Neural progenitor cell (in vitro differentiated cells): ENCODE data around the gene FAM118B. TPM values are rescaled to one million over a fixed set of nuclear protein-coding genes. Genes with fewer than 3 reads are reported as not detected.

Experiments used
- DNase-seq: peaks from one replicate; pipeline ENCODE4 v3.0.0-alpha.2; 2016; ENCODE audit warnings: low spot score
- H2AFZ ChIP-seq: fragments of 200-600 bp; sonication (generic); replicated peaks from 2 replicates; pipeline ENCODE4 v1.6.1; 2016; ENCODE audit warnings: antibody characterized with exemption
- H3F3A ChIP-seq: fragments of 200-600 bp; sonication (generic); 2 replicates; pipeline ENCODE4 v1.6.1; 2016; ENCODE audit warnings: antibody characterized with exemption, low read depth
- H3K27ac ChIP-seq: fragments of 200-600 bp; sonication (generic); 2 replicates; pipeline ENCODE4 v1.5.1; 2016; ENCODE audit warnings: mild to moderate bottlenecking
- H3K27me3 ChIP-seq: fragments of 200-600 bp; sonication (generic); 2 replicates; pipeline ENCODE4 v1.6.1; 2016; ENCODE audit warnings: mild to moderate bottlenecking, moderate library complexity
- H3K36me3 ChIP-seq: fragments of 200-600 bp; sonication (generic); 2 replicates; pipeline ENCODE4 v1.5.1; 2016
- H3K4me1 ChIP-seq: fragments of 200-600 bp; sonication (generic); 2 replicates; pipeline ENCODE4 v1.6.1; 2016; ENCODE audit warnings: mixed run types
- H3K4me2 ChIP-seq: fragments of 200-600 bp; sonication (generic); 2 replicates; pipeline ENCODE4 v1.6.1; 2016
- H3K4me3 ChIP-seq: fragments of 200-600 bp; sonication (generic); 2 replicates; pipeline ENCODE4 v1.5.1; 2016
- H3K79me2 ChIP-seq: fragments of 200-600 bp; sonication (generic); 2 replicates; pipeline ENCODE4 v1.6.1; 2016; ENCODE audit warnings: low read depth
- H3K9ac ChIP-seq: fragments of 200-600 bp; sonication (generic); 2 replicates; pipeline ENCODE4 v1.6.1; 2016
- H3K9me3 ChIP-seq: fragments of 200-600 bp; sonication (generic); 2 replicates; pipeline ENCODE4 v1.5.1; 2016; ENCODE audit warnings: low read depth
- H4K20me1 ChIP-seq: fragments of 200-600 bp; sonication (generic); 2 replicates; pipeline ENCODE4 v1.6.1; 2016; ENCODE audit warnings: low read depth
- H3K27ac Mint-ChIP-seq: 3 replicates; pipeline ENCODE4 v1.8.0; 2021; ENCODE audit warnings: mixed read lengths
- H3K27me3 Mint-ChIP-seq: 2 replicates; pipeline ENCODE4 v1.8.0; 2022; ENCODE audit warnings: low read depth, mild to moderate bottlenecking, inconsistent platforms, moderate library complexity, mixed read lengths; ENCODE audit not compliant: insufficient read depth
- H3K36me3 Mint-ChIP-seq: 3 replicates; pipeline ENCODE4 v1.8.0; 2021; ENCODE audit warnings: mixed read lengths
- H3K4me1 Mint-ChIP-seq: 3 replicates; pipeline ENCODE4 v1.8.0; 2021; ENCODE audit warnings: mixed read lengths
- H3K4me3 Mint-ChIP-seq: 3 replicates; pipeline ENCODE4 v1.8.0; 2021; ENCODE audit warnings: mild to moderate bottlenecking, moderate library complexity, mixed read lengths
- H3K9me3 Mint-ChIP-seq: 3 replicates; pipeline ENCODE4 v1.8.0; 2020; ENCODE audit warnings: mixed read lengths
- CTCF ChIP-seq: fragments of 200-600 bp; sonication (generic); IDR thresholded peaks from 2 replicates; pipeline ENCODE4 v1.5.1; 2017; ENCODE audit warnings: antibody characterized with exemption, mild to moderate bottlenecking
- EZH2 ChIP-seq: fragments of 200-600 bp; sonication (generic); IDR thresholded peaks from 2 replicates; pipeline ENCODE4 v1.6.1; 2017; ENCODE audit warnings: antibody characterized with exemption, mild to moderate bottlenecking, moderate library complexity
- EZH2phosphoT487 ChIP-seq: fragments of 200-600 bp; sonication (generic); IDR thresholded peaks from 2 replicates; pipeline ENCODE4 v1.6.1; 2017; ENCODE audit warnings: antibody characterized with exemption
- total RNA-seq: library from RNA; depleted of rRNA; stranded (reverse); fragments of >200 nt; gene quantifications from 2 replicates; pipeline ENCODE4 v1.2.3, GENCODE V29; 2015; ENCODE audit warnings: low replicate concordance

FAM118B gene
- total RNA-seq, 1 donor from 2014 or later = 43.2 TPM

- H3K4me1 ChIP-seq = peaks cover 7% of the 10 kb centered on the region
- no peaks in the 10 kb centered on the region for H4K20me1 ChIP-seq
- H3K79me2 ChIP-seq = peaks cover 5% of the 10 kb centered on the region
- Mint-ChIP-seq H3K4me3 (peak overlapping the region; percentile 89), H3K27me3 (peaks cover 11% of the 10 kb centered on the region), H3K9me3 (no peaks in the 10 kb centered on the region), H3K4me1 (peaks cover 23% of the 10 kb centered on the region), H3K27ac (peak overlapping the region; percentile 76), H3K36me3 (peaks cover 14% of the 10 kb centered on the region)
- H2AFZ ChIP-seq = peak overlapping the region; percentile 70
- H3K4me3 ChIP-seq = peak overlapping the region; percentile 65
- H3K27me3 ChIP-seq = peaks cover 22% of the 10 kb centered on the region
- H3K27ac ChIP-seq = no peak overlapping the region
- DNase-seq = peak; percentile 62
- no peak for TF ChIP-seq EZH2
- no peak for TF ChIP-seq EZH2phosphoT487
- TF ChIP-seq CTCF = no peak
- H3K9me3 ChIP-seq = no peaks in the 10 kb centered on the region
- no peak overlapping the region for H3K9ac ChIP-seq
- H3K4me2 ChIP-seq = peak overlapping the region; percentile 89
- no peaks in the 10 kb centered on the region for H3K36me3 ChIP-seq
- peaks cover 16% of the 10 kb centered on the region for H3F3A ChIP-seq
Observed at GRCh38 chr11:126282361-126282735, 70.8 kb downstream of the FAM118B start.

- peaks cover 23% of the 10 kb centered on the region for H3K4me1 Mint-ChIP-seq
- peak within 1 kb of the TSS; percentile 65 for H3K4me3 ChIP-seq
- H4K20me1 ChIP-seq = no peaks in the 10 kb centered on the region
- no peaks in the 10 kb centered on the region for H3K36me3 ChIP-seq
- no peaks in the 10 kb centered on the region for H3K9me3 ChIP-seq
- peak; percentile 64 for DNase-seq
- peak within 1 kb of the TSS; percentile 70 for H2AFZ ChIP-seq
- H3K27ac Mint-ChIP-seq = peak within 1 kb of the TSS; percentile 76
- H3K27ac ChIP-seq = no peak within 1 kb of the TSS
- H3K4me2 ChIP-seq = peak within 1 kb of the TSS; percentile 89
- no peak within 1 kb of the TSS for H3K9ac ChIP-seq
- peak; percentile 14 for TF ChIP-seq CTCF
- TF ChIP-seq EZH2 = no peak
- peak within 1 kb of the TSS; percentile 89 for H3K4me3 Mint-ChIP-seq
- peaks cover 5% of the 10 kb centered on the region for H3K79me2 ChIP-seq
- H3K4me1 ChIP-seq = peaks cover 7% of the 10 kb centered on the region
- peaks cover 16% of the 10 kb centered on the region for H3F3A ChIP-seq
- no peaks in the 10 kb centered on the region for H3K9me3 Mint-ChIP-seq
- peaks cover 22% of the 10 kb centered on the region for H3K27me3 ChIP-seq
- peaks cover 11% of the 10 kb centered on the region for H3K27me3 Mint-ChIP-seq
- peaks cover 13% of the 10 kb centered on the region for H3K36me3 Mint-ChIP-seq
Observed at GRCh38 chr11:126282736-126283591, 71.4 kb downstream of the FAM118B start, which contains the start of gene TIRAP. TSS of gene TIRAP (plus strand) at chr11:126283093. CDS start at chr11:126290895, 7,802 bp downstream.

GRCh38 chr11:126284829-126285228 lies 73.2 kb downstream of the FAM118B start:
- TF ChIP-seq EZH2phosphoT487 (no peak), CTCF (no peak), EZH2 (no peak)
- Mint-ChIP-seq H3K27ac (no peak overlapping the region), H3K27me3 (peaks cover 8% of the 10 kb centered on the region), H3K36me3 (peaks cover 10% of the 10 kb centered on the region), H3K9me3 (no peaks in the 10 kb centered on the region), H3K4me3 (peak overlapping the region; percentile 34), H3K4me1 (peaks cover 23% of the 10 kb centered on the region)
- no peaks in the 10 kb centered on the region for H3K36me3 ChIP-seq
- peaks cover 5% of the 10 kb centered on the region for H3K79me2 ChIP-seq
- peaks cover 16% of the 10 kb centered on the region for H3F3A ChIP-seq
- no peak overlapping the region for H3K9ac ChIP-seq
- H3K4me2 ChIP-seq = no peak overlapping the region
- no peak overlapping the region for H2AFZ ChIP-seq
- H3K4me1 ChIP-seq = peaks cover 7% of the 10 kb centered on the region
- H4K20me1 ChIP-seq = no peaks in the 10 kb centered on the region
- H3K27ac ChIP-seq = no peak overlapping the region
- H3K9me3 ChIP-seq = no peaks in the 10 kb centered on the region
- no peak for DNase-seq
- H3K27me3 ChIP-seq = peaks cover 22% of the 10 kb centered on the region
- no peak overlapping the region for H3K4me3 ChIP-seq
